ENCODE results near the gene NKIRAS1.

NKIRAS1 gene

GRCh38 chr3:23949784-23950183 is 33.0 kb upstream of the NKIRAS1 start:
- TF ChIP-seq CTCF (IDR thresholded peaks at IDR 0.05; ENCODE audit: control insufficient read depth, insufficient read depth, low read depth, low read length, missing control alignments), result no peak
- no peak overlapping the region for H3K4me3 ChIP-seq (ENCODE audit: control insufficient read depth, low read depth, low read length)
- DNase-seq (ENCODE audit: low read depth), result no peak

- no peak for DNase-seq (ENCODE audit: low read depth)
- H3K4me3 ChIP-seq (ENCODE audit: control insufficient read depth, low read depth, low read length), result no peak overlapping the region
- TF ChIP-seq CTCF (IDR thresholded peaks at IDR 0.05; ENCODE audit: control insufficient read depth, insufficient read depth, low read depth, low read length, missing control alignments), result no peak
Observed at GRCh38 chr3:23948761-23949160, 32.0 kb upstream of the NKIRAS1 start.

GRCh38 chr3:23945913-23946687 is 29.3 kb upstream of the NKIRAS1 start:
- peak; percentile 74 for DNase-seq (ENCODE audit: low read depth)
- TF ChIP-seq CTCF (IDR thresholded peaks at IDR 0.05; ENCODE audit: control insufficient read depth, insufficient read depth, low read depth, low read length, missing control alignments), result no peak
- peak overlapping the region; percentile 75 for H3K4me3 ChIP-seq (ENCODE audit: control insufficient read depth, low read depth, low read length)

- no peak for TF ChIP-seq CTCF (IDR thresholded peaks at IDR 0.05; ENCODE audit: control insufficient read depth, insufficient read depth, low read depth, low read length, missing control alignments)
- no peak for DNase-seq (ENCODE audit: low read depth)
- peak overlapping the region; percentile 92 for H3K4me3 ChIP-seq (ENCODE audit: control insufficient read depth, low read depth, low read length)
Observed at GRCh38 chr3:23945663-23945912, 28.8 kb upstream of the NKIRAS1 start.

GRCh38 chr3:23944861-23945662 is 28.3 kb upstream of the NKIRAS1 start, which contains the start of gene NR1D2:
Gene NR1D2 (plus strand): TSS chr3:23945286. CDS start chr3:23945579, 293 bp downstream.
- H3K4me3 ChIP-seq (ENCODE audit: control insufficient read depth, low read depth, low read length), result peak within 1 kb of the TSS; percentile 92
- DNase-seq (ENCODE audit: low read depth), result peak; percentile 31
- TF ChIP-seq CTCF (IDR thresholded peaks at IDR 0.05; ENCODE audit: control insufficient read depth, insufficient read depth, low read depth, low read length, missing control alignments), result no peak

- DNase-seq (ENCODE audit: low read depth), result no peak
- no peak for TF ChIP-seq CTCF (IDR thresholded peaks at IDR 0.05; ENCODE audit: control insufficient read depth, insufficient read depth, low read depth, low read length, missing control alignments)
- peak overlapping the region; percentile 92 for H3K4me3 ChIP-seq (ENCODE audit: control insufficient read depth, low read depth, low read length)
Observed at GRCh38 chr3:23944007-23944783, 27.4 kb upstream of the NKIRAS1 start.
